Hepatic stellate cell (primary cell): ENCODE results near the gene MFSD11.
"Not testable (repeated sequence)": the region's sequence is repeated elsewhere in the genome, so short reads cannot be mapped to it uniquely, and the experiment has no call there.

Experiments used
- DNase-seq: peaks from one replicate; pipeline ENCODE4 v3.0.0; 2011; ENCODE audit warnings: low spot score

Gene MFSD11

DNA sequence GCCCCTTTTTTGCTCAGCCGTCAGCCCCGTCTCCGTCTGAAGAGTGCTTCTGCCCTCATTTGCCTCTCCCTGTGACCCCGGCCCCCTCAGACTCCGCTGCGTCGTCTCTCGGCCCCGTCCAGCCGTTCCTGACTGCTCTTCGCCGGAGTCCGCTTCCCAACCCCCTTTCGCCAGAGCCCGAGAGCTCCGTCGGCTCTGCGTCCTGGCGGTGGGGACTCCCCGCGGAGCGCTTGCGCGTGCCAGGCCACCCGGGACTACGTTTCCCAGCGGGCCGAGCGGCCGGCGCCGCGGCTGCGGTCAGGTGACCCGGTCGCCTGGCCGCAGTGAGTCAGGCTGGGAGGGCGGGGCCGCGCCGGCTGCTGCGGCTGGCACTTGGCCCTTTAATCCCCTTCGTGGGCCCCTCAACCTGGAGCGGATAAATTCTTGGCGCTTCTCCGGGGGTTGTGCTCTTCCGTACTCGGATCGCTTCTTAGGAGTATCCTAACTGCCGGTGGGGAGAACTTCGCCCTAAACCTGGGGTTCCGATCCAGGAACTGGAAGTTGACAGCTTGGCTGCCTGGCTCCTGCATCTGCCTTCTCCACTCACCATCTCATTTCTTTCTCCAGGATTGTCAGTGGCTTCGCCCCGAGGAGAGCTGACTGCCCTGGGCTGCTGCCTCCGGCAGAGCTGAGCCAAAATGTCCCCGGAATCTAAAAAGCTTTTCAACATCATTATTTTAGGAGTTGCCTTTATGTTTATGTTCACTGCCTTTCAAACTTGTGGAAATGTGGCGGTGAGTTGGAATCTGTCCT lies at the start of gene MFSD11:
Gene MFSD11, plus strand, starts transcription at position 444 of the 792 bp plus-strand sequence. Its CDS starts 234 bp downstream, at position 678.
- DNase-seq, result peak; percentile 97

DNA sequence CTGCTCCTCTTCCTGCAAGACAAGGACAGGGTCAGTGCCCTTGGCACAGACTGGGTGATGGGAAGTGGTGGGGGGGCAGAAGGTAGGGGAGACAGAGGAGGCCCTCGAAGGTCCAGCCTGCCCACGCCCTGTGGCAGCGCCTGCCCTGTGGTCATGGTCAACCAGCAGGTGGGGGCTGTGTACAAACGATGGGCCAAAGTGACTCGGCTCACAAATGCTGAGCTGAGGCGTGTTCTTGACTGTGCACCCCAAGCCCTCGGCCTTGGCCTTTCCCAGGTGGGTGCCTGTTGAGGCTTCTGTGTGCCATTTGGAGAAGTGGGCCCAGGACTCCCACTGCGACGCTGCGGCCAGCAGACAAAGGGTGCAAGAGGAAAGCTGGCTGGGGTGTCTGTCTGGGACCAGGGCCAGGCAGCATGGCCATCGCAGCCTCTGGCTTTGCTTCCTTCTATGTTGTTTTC lies 49.7 kb upstream of the MFSD11 start:
- DNase-seq, result no peak

DNA sequence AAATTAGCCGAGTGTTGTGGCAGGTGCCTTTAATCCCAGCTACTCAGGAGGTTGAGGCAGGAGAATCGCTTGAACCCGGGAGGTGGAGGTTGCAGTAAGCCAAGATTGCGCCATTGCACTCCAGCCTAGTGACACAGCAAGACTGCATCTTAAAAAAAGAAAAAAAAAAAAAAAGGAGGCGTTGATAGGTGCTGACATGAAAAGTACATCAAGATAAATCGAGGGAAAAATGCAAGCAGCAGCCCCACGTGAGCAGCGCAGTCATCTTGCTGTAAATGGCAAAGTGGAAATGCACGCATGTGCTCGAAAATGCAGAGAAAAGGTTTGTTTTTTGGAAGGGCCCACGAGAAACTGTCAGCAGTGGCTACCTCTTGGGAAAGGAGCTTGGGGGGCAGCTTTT lies 48.1 kb upstream of the MFSD11 start:
- DNase-seq, result no peak

- DNase-seq, result no peak
These were observed 47.2 kb upstream of the MFSD11 start for GRCh38 chr17:76690596-76691280.

- no peak for DNase-seq
These were observed 46.3 kb upstream of the MFSD11 start for GRCh38 chr17:76691379-76692191.

DNA sequence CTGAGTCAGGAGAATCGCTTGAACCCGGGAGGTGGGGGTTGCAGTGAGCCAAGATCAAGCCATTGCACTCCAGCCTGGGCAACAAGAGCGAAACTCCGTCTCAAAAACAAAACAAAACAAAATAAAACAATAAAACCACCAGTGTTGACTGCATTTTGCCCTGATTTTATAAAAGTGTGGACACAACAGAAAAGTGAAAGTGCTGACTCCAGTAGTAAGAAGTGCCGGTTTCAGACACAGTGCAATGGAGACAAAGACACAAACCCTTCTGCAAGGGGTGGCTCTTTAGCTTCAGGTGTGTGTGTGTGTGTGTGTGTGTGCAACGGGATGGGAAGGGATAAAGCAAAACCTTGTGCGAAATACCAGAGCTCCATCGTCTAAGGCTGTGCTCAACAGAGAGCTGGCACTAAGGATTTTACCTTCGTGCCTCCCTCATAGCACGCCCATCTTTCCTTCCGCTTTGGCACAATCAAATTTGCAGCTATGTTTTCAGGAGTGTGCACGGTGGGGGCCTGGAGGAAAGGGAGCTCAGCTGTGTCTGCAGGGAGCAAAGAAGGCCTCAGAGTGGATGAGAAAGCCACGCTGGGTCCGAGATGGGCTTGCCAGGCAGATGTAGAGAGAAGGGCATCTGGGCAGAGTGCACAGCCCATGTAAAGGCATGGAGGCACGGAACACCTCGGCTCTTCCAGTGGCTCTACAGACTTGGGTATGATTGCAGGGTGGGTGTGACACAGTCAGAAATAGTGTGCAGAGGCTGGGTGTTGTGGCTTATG lies 42.7 kb upstream of the MFSD11 start:
- no peak for DNase-seq

DNA sequence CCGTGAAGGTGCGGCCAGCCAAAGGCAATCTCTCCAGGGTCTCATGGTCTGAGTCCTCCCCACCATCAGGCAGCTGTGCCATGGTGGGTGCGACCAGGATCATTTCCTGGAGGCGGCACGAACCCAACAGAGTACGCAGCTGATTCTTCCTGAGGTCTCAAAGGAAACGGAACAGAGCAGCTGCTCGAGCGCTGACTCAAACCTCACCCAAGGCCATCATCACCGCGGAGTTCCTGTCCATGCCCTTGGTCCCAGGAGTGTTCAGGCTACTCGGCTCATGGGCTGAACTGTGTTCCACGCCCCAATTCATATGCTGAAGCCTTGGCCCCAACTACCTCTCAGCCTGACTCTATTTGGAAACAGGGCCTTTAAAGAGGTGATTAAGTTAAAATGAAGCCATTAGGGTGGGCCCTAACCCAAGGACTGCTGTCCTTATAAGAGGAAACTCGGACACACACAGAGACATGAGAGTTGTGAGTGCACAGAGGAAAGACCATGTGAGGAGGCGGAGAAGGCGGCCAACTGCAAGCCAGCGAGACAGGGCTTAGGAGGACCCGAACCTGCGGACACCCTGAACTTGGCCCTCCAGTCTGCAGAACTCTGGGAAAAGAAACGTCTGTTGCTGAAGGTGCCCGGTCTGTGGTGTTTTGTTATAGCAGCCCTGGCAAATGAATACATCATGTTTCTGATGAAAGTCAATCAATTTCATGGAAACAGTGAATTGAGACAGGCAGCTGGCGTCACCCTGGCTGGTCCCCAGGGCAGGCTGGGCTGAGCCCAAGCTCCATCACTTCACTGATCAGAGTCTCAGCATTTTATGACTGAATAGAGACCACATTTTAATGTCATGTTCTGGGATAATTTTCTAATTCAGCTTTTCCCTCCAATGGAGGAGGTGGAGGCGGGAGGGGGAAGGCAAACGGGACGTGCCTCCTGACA lies 40.9 kb upstream of the MFSD11 start:
- no peak for DNase-seq

GRCh38 chr17:76697702-76698465 lies 40.0 kb upstream of the MFSD11 start:
- peak; percentile 51 for DNase-seq

- DNase-seq, result not testable (repeated sequence)
These were observed 39.4 kb upstream of the MFSD11 start for GRCh38 chr17:76698466-76698977.

GRCh38 chr17:76700270-76700616 lies 37.7 kb upstream of the MFSD11 start:
- DNase-seq, result no peak

GRCh38 chr17:76700617-76701470 lies 37.1 kb upstream of the MFSD11 start:
- peak; percentile 92 for DNase-seq

DNA sequence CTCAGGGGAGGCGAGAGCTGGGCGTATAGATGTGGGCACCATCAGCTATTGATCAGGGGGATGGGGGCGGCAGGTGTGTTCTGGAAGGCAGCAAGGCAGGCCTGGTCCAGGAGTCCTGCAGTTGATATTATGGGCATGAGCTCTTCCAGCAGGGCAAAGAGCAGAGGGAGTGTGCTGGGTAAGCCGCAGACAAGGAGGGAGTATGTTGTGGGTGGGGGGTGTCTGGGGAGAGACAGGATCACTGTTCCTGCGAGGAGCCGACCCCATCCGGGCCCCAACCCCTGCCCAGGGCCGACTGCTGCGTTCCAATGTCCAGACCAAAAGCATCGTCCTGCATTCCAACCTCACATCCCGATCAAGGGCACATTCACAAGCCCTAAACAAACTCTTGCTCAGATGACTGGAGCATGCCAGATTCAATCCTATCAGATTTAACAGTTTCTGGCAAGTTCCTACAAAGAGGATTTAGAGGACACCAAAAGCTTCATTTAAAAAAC lies 36.4 kb upstream of the MFSD11 start:
- DNase-seq, result no peak

DNA sequence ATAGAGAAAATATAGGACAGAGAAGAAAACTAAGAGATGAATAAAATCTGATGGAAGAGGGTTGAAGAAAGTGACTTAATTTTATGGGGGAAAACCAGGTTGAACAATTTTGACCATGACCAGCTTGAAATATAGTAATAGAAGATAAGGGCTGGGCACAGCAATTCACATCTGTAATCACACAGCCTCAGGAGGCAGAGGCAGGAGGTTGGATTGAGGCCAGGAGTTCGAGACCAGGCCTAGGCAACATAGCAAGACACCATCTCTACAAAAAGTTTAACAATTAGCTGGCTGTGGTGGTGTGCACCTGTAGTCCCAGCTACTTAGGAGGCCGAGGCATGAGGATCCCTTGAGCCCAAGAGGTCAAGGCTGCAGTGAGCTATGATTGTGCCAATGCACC lies 35.8 kb upstream of the MFSD11 start:
- no peak for DNase-seq

- DNase-seq, result no peak
These were observed 34.8 kb upstream of the MFSD11 start for GRCh38 chr17:76702941-76703637.

DNA sequence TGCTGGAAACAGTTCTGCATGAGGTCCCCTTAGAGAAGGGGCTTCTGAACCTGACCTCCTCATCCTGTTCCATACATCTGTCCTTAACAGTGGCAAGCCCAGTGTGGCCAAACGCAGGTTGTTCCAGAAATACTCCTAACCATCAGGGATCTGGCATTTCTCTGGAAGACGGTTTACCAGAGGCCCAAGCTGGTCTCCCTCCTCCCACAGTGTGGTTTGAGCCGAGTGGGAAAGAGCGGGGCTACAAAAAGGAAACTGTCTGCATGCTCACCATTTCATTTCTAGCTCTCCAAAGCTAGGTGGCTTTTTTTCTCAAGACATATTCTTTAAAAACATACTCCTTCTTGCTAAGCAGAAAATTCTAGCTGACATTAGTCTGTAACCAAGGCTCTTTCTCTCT lies 33.1 kb upstream of the MFSD11 start:
- DNase-seq, result no peak

- no peak for DNase-seq
These were observed 31.1 kb upstream of the MFSD11 start for GRCh38 chr17:76706817-76707216.

- no peak for DNase-seq
These were observed 29.7 kb upstream of the MFSD11 start for GRCh38 chr17:76707985-76708807.
